Fibroblast of skin of right biceps (primary cell): ENCODE data around the gene CTNND2.
"Not testable (repeated sequence)": the region's sequence is repeated elsewhere in the genome, so short reads cannot be mapped to it uniquely, and the experiment has no call there.

Source experiments
- DNase-seq: peaks from one replicate; pipeline ENCODE4 v3.0.0-alpha.2; 2013

The CTNND2 gene

DNA sequence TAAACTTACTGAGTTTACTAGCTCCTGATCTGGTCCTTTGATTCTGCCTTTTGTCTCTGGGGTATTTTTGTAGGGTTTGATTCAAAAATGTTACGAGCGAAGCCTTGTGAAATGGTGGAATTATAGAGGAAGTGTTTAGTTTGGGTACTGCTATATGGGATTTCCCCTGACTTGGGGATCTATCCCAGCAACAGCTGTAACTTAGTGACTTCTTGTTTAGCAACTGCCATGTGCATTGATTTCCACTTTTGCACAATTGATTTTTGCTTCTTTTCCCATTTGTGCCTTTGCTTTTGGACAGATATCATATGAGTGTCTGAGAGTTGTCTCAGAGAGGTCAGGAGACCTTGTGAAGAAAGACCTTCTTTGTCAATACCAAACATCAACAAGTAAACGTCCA is 894.7 kb downstream of the CTNND2 start:
- DNase-seq, result no peak

DNA sequence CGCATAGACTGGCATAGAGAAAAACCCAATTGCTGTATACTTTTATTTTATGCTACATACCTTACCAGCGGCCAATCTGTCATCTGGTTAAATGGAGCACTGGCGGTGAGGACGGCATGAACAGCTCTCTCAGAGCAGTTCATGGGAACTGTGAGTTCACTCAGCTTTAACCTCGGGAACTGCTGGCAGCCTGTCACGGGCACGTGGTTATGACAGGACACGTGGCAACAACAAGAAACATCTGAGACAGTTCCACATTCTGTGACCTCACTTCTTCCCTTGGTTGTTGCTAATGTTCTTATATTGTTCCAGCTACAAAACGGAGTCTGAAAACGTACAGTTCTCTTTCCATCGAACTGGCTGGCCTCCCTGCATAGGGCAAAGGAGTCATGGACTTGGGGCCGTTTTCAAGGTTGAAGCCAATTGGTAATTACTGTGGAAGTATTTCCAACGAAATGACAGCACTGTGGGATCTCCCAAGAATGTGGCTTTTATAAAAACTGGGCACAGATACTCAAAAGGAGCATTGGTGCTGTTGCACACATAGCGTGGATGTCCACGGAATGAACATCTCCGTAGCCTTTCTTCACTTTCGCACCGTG is 896.9 kb downstream of the CTNND2 start:
- DNase-seq, result no peak

DNA sequence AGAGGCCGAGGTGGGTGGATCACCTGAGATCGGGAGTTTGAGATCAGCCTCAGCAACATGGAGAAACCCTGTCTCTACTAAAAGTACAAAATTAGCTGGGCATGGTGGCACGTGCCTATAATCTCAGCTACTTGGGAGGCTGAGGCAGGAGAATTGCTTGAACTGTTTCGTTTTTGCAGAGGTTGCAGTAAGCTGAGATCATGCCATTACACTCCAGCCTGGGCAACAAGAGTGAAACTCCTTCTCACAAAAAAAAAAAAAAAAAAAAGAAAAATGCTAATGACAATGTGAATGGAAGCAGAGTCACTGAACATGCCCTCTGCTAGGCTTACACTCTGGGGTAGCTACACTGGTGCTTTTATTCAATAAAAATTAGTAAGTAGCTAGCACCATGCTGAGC is 899.7 kb downstream of the CTNND2 start:
- not testable (repeated sequence) for DNase-seq

DNA sequence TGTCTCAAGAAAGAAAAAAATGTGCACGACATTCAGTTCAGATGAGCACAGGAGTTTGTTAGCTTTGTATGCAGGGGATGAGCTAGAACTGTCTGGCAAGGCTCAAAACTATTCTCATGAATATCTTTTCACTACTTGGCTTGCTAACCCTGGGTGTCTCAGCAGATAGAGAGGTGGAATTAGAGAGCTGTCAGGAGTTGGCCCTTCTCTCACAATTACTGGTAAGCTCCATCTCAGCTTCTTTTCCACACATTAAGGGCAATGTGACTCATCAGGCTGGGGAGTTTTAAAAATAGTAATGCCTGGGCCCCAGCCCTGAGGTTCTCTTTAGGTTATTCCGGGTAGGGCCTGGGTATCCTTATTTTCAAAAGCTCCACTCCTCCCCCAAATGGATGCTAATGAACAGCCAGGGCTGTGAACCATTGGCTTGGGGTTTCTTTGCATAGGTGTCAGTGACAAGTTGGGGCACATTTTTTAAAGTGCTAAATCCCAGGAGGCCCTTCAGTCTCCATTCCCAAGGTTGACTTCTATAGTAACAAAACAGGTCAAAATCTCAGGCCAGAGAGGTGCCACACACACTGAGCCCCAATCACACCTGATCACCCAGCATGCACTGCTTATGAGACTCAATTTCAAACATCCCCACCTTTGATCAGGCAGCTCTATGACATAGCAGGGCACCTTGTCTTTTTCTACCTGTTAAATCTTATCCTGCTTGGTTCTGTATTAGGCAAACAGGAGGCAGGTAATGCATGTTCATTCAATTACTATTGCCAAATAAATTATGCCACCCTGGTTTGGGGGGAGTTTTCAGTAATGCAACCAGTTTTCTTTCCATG is 903.5 kb downstream of the CTNND2 start:
- no peak for DNase-seq

DNA sequence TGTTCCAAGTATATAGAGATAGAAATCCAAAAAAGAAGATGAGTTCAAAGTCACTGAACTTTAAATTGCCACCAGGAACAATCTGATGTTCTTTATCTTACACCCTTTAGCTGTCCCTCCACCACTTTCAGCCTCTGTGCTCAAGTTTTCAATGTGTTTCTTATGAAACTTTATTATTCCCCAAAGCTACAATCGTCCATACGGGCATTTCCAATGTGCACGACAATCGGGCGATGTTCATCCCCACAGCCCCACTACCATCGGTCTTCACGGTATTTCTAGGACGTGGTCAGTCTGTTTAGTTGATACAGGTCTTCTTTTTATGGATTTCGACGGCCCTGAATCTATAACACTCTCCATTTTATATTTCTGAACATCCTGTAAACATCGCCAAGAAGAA is 904.5 kb downstream of the CTNND2 start:
- DNase-seq, result no peak

DNA sequence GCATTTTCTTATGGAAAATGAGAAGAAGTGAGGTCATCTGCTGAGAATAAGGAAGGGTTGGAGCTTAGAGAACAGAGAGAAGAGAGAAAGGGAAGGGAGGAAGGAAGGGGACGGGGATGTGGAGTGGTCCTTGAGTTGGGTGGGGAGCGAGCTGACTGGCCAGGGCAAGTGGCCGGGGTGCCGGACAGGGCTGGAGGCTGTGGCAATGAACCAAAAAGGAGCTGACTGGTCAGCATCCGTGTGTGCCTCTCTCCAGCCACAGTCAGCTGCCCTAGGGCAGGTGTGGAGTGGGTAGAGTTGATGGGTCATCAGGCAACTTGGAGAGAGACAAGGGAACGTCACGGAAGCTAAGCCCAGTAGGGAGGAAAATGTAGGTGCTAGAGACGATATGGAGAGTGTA is 908.4 kb downstream of the CTNND2 start:
- no peak for DNase-seq

DNA sequence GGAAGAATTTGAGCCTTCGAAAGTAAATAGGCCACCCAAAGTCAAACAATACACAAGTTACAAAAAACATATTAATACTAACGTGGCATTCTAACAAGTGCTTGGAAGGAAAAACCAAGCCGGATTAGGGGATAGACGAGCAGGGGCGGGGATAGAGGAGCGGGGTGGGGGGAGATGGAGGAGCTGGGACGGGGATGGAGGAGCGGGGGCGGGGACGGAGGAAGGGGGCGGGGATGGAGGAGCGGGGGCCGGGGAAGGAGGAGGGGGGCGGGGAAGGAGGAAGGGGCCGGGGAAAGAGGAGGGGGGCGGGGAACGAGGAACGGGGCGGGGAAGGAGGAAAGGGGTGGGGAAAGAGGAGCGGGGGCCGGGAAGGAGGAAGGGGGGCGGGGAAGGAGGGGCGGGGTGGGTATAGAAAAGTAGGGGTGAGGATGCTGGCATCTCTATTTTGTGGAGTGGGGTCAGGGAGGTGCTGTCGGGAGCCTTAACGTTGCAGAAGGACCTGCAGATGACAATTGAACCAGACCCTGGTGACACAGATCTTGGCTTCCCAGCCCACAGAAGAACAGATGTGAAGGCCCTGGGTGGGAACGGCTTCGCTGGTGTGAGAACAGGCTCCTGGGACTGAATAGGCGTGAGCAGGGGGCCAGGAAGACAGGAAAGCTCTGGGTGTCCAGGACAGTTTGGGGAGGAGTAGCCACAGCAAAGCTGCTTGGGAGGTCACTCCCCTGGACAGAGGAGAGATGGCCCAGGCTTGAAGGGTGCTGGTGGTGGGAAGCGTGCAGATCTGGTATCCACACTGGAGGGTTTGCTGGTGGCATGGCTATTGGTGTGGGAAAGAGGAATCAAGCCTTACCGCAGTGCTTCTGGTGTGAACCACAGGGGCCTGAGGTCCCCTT is 909.9 kb downstream of the CTNND2 start:
- DNase-seq, result no peak

DNA sequence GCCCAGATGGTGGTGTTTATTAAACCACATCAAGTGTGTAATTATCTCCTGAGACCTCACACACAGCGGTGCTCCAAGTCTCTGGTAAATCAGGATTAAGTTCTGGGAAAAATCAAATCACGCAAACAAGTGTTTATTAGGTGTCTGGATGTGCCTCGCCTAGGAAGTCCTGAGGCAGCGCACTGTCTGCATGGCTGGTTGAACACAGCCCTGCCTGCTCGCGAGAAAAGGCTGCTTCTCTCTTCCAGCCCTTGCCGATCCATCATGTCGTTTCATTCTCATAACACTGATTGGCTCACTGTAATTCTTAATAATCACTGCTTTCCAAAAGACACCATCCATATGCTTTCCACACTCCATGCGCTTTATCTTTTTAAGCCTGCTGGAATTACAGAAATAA is 913.6 kb downstream of the CTNND2 start:
- DNase-seq, result no peak

DNA sequence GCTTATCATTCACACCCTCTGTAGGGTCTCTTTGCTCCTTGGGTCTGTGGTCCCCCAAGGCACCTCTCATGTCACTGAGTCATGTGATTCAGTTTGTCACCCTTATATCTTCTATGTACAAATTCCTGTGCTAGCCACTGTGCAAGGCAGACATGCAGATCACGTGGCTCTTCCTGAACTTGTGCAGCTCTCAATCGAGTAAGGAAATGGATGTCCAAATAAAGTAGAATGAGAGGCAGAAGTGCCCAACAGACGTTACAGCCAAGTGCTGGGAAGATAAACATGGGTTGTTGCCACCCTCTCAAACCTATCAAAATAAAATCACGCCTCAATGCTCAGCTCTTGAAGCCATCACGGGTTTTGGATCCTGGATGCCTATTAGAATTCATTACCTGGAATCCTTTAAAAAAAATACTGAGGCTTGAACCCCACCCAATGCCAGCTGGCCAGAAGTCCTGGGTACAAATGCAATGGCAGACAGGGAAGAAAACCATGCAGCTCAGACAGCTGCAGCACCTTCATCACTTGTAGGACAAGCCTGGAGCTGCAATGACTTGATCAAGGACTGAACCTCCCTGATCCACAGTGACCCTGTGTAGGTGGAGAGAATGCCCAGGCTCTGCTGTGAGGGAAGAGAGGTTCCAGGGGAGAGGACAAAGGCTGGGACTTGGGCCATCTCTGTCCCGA is 914.5 kb downstream of the CTNND2 start:
- DNase-seq, result no peak

DNA sequence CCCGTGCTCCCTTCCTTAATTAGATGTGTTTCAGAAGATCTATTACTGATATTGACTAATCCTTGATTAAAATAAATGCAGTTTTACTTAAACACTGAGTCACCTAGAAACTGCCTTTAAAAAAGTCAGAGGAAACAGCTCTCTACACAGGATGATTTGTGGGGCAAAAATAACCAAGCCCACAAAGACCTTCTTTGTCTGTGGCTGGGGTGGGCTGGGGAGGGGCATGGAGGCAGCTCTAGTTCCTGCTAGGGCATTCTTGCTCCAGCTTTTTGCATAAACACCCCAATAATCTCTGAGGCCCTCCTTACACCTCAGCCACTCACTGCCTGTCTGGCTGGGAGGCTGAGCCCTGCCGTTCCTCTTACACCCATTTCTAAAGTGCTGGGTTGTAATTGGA is 915.6 kb downstream of the CTNND2 start:
- no peak for DNase-seq

DNA sequence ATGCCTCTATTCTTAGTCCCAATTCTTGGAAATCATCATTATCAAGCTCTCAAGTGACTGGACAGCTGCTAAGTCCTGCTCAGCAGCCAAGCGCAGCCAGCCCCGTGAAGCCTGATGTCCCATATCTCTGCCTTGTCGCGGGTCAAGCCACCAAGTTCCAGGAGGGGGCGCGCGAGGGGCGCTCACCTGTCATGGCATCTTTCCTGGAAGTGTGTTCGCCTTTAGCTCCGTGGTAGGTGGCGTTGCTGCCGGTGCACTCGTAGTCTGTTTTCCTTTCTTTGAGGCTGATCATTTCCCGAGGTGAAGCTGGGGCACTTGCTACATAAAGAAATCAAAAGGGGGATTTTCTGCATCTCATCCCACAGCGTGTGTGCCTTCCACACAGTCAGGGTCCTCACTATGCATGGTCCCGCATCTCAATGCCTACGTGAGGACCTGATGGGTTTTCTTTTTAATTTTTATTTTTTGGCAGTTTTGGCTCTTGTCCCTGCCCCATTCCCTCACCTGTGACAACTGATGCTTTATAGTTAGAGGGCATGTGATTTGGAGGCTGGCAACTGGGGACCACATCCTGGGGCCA is 916.2 kb downstream of the CTNND2 start:
- peak; percentile 12 for DNase-seq

DNA sequence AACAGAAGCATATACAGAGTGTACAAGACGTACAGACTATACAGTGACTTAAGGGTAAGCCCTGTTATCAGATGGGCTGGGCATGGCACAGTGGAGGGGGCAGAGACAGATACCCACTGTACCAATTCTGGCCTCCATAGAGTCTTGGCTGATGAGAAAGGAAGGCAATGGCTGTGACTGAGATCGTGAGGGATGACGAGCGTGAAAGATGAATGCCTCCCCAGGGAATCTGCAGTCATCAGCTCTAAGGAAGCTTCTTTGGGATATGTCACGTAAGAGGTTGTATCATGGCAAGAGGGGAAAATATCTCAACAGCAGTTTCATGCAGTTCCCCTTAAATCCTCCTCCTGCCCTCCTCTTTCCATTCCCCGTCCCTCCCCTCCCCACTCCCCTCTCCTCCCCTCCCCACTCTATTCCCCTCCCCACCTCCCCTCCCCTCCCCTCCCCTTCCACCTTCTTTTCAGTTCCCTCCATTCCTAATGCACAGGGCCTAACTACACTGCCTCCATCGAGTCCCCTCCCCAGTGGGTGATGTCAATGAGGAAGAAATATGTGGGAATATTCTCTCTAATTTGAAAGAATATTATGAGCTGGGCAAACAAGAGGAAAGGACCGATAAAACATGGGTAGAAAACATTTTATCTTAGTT is 916.8 kb downstream of the CTNND2 start:
- peak; percentile 24 for DNase-seq

DNA sequence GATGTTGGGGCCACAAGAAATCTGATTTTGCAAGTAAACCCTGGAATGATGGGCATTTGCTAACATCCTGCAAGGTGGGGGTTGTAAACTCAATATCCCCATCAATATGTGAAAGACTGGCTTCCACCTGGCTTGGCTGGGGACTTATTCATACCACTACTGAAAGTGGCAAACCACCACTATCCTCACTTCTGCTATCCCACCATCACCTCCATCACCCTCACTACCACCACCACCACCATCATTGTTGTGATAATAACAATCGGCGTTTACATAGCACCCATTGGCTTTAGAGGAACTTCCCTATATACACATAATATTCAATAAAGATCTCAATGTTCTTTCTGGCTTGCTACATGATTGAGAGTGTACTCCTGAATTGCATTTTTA is 918.5 kb downstream of the CTNND2 start:
- no peak for DNase-seq

DNA sequence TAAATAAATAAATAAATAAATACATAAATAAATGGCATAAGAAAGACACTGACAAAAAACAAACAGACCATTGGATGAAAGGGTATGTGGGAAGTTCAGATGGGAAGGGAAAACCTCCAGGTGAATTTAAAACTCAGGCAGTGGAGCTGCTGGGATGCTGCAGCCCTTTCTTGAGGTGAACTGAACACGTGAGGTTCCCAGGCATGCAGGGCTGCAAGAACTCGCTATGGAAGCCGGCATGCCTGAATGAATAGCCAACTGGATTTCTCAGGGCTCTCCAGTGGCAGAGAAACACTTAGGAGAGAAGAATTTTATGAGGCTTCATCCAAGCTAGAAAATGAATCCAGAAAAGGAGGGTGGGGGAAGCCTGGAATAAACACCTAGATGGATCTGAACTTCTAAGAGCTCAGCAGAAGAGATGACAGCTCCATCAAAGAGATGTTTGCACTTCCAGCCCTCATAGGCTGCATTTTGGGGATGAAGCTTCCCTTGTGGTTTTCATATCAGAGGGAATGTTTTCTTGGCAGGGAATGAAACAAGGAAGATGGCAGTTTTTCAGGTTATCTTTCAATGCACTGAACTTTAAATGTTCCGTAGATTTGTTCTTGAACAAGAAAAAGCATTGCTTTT is 919.0 kb downstream of the CTNND2 start:
- no peak for DNase-seq

DNA sequence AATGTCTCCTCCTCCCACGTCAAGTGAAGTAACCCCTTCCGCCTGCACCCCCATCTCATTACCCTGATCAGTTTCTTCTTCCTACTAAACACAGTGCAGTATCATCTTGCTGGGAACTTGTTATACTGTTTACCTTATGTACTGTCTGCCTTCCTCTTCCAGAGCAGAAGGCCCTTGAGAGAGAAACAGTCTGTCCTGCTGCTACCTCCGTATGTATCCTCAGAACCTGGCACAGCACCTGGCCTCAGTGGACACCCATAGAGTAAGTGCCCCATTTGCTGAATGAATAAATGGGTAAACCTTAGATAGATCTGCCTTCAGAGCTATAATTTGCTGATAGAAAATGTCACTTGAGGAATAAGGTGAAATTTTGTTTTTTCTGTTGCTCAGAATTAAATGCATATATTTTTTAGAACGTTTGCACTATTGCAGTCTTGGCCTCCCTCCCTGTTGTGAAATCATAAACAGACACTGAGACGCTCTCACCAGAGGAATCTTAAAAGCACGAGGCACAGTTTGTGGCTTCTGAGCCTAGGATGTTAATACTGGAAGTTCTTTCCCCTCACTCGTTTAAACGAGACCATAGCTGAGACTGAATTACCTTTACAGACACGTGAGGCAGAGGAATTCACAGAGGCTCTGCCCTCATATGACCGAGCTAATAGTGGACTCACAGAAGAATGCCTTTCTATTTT is 920.1 kb downstream of the CTNND2 start:
- DNase-seq, result no peak

DNA sequence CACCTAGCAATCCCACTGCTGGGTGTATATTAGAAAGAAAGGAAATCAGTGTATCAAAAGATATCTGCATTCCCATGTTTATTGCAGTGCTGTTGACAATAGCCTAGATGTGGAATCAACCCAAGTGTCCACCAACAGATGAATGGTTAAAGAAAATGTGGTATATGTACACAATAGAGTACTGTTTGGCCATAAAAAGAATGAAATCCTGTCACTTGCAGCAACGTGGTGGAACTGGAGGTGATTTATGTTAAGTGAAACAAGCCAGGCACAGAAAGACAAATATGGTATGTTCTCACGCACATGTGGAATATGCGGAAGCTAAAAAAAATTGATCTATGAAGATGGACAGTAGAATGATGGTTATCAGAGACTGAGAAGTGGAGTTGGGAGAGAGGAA is 921.6 kb downstream of the CTNND2 start:
- DNase-seq, result no peak

DNA sequence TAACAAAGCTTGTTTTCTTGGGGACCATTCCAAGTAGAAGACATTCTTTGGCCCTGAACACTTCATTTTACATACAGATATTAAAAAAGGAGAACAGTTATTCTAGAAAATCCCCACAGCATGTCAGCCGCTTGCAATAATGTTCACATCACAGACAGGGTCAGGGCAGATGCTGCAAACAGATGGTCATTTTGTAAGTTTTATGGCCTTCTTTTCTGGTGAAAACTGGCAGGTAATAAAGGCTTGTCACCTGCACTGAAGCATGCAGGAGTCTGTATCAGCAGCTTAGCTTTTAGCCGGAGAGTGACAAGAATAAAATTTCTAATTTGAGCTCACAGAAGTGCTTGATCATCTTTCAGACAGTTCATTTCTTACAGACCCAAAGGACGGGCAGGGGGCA is 922.3 kb downstream of the CTNND2 start:
- no peak for DNase-seq

DNA sequence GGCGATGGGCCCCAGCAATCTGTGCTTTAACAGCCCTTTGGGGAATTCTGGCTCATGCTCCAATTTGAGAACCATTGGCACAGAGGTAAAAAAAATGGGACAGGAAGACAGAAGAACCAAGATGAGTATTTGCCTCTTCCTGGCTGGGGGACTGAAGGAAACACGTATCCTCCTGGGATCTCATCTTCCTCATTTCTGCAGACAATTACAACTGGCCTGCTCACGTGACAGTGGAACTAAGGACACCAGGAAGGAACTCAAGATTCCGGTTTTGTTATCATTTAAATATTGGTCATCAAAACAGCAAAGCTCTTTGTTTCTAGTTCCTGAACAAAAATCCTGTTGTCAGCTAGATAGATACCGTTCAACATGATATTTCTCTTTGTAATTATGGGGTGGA is 927.2 kb downstream of the CTNND2 start:
- DNase-seq, result no peak

DNA sequence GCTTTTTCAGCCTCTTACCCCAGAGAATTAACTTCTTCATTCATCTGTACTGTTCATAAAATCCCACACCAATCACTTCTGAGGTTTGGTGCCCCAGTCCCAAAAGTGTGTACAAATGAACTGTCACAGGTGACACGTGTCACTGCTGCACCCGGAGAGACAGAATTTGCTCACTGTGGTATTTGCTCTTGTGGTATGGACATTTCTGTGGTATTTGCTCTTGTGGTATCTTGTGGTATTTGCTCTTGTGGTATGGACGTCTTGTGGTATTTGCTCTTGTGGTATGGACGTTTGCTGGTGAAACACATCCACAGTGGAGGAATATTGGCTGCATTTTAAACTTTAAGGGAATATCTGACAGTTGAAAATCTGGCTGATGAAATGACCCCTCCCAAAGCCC is 928.3 kb downstream of the CTNND2 start:
- peak; percentile 11 for DNase-seq

DNA sequence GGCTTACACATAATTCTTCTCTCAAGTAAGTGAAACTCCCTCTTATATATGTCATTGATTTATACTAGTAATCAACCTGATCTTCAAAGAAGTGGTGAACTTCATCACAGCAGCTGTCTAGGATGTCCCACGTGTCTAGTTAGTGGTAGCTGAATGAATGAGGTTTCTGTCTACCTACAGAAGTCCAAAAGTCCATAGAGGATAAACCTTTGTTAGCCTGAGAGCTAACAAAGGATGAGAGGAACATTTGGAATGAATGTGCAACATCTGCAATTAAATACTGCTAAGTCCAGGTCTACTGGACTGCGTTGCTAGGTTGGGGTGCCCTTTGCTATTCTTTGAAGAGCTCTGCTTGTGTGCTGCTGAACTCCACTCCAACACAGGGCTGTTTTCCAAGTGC is 929.4 kb downstream of the CTNND2 start:
- no peak for DNase-seq

DNA sequence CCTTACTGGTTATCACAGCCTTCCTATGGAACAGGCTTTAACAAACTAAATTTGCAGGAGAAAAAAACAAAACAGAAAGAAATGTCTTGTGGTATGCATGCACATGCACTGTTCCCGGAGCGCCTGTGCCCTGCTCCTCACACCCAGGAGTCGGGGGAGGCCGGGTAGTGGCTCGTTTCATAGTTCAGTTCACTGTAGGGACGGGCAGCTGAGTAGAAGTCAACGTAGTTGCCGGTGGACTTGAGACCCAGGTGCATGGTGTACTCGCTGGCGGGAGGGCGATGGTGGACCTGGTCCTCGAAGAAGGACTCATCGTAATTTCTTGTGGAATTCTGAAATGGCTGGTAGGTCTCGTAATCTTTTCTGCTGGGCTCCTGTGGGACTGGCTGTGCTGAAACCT is 930.9 kb downstream of the CTNND2 start:
- DNase-seq, result no peak
